Measurements from ENCODE around the gene ADRA2C.

Gene ADRA2C

DNA sequence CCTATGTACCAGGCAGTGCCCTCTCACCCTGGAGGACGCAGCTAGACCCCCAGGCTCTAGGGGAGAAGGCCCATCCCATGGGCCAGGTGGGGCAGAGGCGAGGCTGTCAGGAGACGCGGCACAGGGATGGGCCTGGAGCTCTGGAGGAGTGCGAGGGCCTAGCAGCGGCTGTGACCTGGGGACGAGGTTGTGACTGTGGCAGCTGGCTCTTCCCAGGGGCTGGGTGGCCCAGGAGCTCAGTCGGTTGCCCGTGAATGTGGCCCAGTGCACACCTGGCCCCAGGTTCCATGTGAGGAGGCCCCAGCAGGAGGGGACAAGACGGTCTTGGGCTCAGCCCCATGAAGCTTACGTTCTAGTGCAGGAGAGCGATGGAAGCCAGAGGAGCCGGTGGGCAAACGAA lies 31.0 kb upstream of the ADRA2C start:
- no peak for DNase-seq

- no peak for DNase-seq
Observed at GRCh38 chr4:3736290-3736689, 29.9 kb upstream of the ADRA2C start.

- DNase-seq: no peak
Observed at GRCh38 chr4:3736806-3737205, 29.4 kb upstream of the ADRA2C start.

DNA sequence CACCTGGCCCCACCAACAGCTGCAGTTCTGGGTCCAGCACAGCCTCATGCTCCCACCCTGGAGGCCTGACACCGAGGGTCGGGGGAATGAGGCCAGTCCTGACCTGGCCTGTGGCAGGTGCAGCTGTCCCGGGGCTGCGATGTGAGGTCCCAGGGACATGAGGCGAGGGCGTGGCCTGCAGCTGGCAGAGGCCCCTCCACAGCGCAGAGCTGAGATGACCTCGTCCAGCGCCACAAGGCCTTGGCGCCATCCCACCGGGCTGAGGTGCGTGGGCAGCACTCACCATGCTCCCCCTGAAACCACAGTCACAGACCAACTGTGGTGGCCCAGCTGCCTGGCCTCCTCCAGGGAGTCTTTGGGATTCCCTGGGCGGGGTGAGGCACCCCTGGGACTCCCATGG lies 26.6 kb upstream of the ADRA2C start:
- DNase-seq: no peak

- DNase-seq: no peak
Observed at GRCh38 chr4:3740256-3740655, 25.9 kb upstream of the ADRA2C start.

- DNase-seq: no peak
Observed at GRCh38 chr4:3741217-3742011, 24.8 kb upstream of the ADRA2C start.

- DNase-seq: no peak
Observed at GRCh38 chr4:3742610-3743009, 23.6 kb upstream of the ADRA2C start.

GRCh38 chr4:3744232-3744631 lies 22.0 kb upstream of the ADRA2C start:
- no peak for DNase-seq

DNA sequence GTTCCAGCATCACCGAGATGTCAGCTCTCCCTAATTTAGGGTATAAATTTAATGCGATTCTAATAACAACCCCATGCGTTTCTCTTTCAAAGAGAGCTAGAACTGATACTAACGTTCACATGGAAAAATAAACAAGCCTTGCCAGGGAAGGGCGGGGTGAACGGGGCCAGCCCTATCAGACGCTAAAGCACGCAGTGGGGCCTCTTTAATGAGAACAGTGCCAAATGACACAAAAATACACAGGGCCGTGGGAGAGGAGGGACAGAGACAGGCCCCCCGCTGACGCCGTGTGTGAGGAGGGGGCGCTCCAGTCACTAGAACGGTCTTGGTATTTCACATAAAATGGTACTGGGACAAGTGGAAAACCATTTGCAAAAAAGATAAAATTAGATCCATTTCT lies 21.3 kb upstream of the ADRA2C start:
- DNase-seq: no peak

GRCh38 chr4:3745886-3746656 lies 20.1 kb upstream of the ADRA2C start:
- DNase-seq: no peak

- DNase-seq: no peak
Observed at GRCh38 chr4:3746701-3747580, 19.2 kb upstream of the ADRA2C start.

- no peak for DNase-seq
Observed at GRCh38 chr4:3747581-3747904, 18.6 kb upstream of the ADRA2C start.

GRCh38 chr4:3748136-3748898 lies 17.9 kb upstream of the ADRA2C start:
- no peak for DNase-seq

DNA sequence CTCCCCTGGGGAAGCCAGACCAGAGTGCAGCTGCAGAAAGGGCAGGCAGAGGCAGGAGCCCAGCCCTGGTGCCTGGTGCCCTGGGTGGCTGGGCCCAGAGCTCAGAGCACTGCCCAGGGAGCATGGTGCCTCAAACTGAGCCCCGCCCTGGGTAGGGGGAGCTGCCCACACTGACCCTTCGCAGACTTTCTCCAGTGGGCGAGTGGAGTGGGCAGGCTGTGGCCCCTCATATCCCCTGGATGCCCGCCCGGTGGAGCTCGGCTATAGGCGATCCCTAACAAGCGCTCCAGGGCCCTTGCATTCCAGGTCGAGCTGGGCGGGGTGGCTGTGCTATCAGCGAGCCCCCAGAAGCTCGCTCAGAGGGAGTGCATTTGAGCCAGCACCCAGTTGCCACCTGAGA lies 17.1 kb upstream of the ADRA2C start:
- DNase-seq: no peak

- no peak for DNase-seq
Observed at GRCh38 chr4:3750334-3750733, 15.9 kb upstream of the ADRA2C start.

DNA sequence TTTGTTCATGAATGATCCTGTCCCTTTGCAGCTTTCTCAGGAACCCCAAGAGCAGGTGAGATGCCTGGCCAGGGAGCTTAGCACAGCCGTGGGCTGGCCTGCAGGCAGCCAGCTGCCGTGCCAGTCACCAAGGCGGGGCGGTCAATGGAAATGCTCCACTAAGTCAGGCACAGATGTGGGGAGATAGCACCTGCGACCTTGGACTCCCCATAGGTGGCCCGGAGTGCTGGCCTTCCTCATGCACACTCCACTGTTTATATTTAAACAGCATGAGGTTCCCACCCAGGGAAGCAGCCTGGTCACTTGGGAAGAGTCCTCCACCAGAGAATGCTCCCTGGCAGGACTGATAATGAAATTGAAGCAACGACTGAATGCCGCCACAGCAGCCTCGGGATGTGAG lies 14.2 kb upstream of the ADRA2C start:
- DNase-seq: no peak

DNA sequence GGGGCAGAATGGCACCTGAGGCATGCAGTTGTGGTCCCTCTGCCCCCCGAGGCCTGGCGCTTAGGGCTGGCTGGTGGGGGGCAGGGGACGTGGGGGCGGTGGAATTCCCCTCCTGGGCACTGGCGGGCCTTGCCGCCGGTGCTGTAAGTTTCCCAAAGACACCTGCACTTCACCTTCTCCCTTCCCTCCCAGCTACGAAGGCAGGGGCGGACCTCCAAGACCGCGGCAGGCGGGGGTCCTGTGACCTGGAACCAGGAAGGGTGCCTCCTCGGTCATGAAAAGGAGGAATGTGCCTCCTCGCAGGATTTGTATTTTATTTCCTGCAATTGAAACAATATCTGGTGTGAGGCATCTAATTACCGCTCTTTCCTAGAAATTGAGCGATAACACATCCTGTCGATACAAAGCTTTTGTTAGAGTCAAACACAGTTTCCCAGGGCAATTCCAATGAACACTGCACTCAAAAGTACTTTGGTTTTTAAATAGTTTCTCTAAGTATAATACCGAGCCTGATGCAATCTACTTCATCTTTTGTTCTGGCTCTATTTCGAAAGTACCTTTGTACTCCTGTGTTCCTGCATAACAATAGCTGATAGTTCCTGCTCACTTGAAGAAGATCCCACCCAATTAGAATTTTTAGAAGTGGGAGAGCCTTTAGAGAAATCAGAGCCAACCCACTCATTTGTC lies 12.3 kb upstream of the ADRA2C start:
- no peak for DNase-seq

- DNase-seq: no peak
Observed at GRCh38 chr4:3756343-3757059, 9.7 kb upstream of the ADRA2C start.

DNA sequence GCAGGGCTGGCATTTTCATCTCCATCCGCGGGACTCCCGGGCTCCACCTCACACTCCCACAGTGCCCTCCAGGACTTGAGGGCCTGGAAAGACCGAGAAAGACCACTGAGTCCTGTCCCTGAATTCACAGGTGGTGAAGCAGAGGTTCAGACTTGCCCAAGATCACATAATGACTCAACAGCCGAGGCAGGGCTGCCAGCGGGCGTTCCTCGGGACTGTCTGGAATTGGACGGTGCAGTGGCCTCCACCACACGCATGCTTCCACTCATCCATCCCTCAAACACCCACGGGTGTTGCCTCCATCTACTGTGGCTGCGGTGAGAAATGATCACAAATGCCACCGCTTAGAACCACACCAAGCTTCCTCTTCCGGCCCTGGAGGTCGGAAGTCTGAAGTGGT lies 6.9 kb upstream of the ADRA2C start:
- no peak for DNase-seq

GRCh38 chr4:3760346-3760745 lies 5.8 kb upstream of the ADRA2C start:
- no peak for DNase-seq

- DNase-seq: no peak
Observed at GRCh38 chr4:3760841-3761240, 5.3 kb upstream of the ADRA2C start.

- no peak for DNase-seq
Observed at GRCh38 chr4:3762264-3762663, 3.9 kb upstream of the ADRA2C start.

All from activated CD4-positive, alpha-beta T cell treated with anti-CD3 and anti-CD28 coated beads, Interleukin-10, Interleukin-2, amounts not matched to agents 100 ng/mL and 50 ng/mL, durations not matched to agents 16 hours and 8 hours (primary cell).